Measurements from ENCODE around the gene AACS. TPM values are rescaled to one million over a fixed set of nuclear protein-coding genes. Genes with fewer than 3 reads are reported as not detected.
A peak's percentile ranks its signal among the peaks of the same experiment; 100 is the strongest.

Gene AACS
- total RNA-seq, 1 experiment from 2014 or later = 20.1 TPM

GRCh38 chr12:125187780-125188741, 122.8 kb downstream of the AACS start:
- peak; percentile 26 for DNase-seq (ENCODE audit: low spot score)
- intact Hi-C loops (cut with micrococcal nuclease; ENCODE audit: unreplicated experiment) = loop anchor here (10.0 kb wide), 2 partner anchors 587 to 877 kb away; no protein-coding TSS in a partner anchor
- H3K9me3 ChIP-seq (ENCODE audit: low read depth, low read length, poor library complexity, severe bottlenecking) = no peaks in the 10 kb centered on the region
- TSS peak; percentile 41 for BruUV-seq (replicated peaks)
- H3K4me3 ChIP-seq (ENCODE audit: low read depth, low read length, poor library complexity, severe bottlenecking) = peak overlapping the region; percentile 49
- ChIA-PET CTCF (no interaction called here), POLR2A (ENCODE audit: low non-redundant PET) (no interaction called here)
- no peak overlapping the region for H3K27ac ChIP-seq (ENCODE audit: low read depth, low read length, poor library complexity, severe bottlenecking)
- no peaks in the 10 kb centered on the region for H3K36me3 ChIP-seq (ENCODE audit: insufficient read depth, low read length, poor library complexity, severe bottlenecking)
- TF ChIP-seq, protein P1, sequence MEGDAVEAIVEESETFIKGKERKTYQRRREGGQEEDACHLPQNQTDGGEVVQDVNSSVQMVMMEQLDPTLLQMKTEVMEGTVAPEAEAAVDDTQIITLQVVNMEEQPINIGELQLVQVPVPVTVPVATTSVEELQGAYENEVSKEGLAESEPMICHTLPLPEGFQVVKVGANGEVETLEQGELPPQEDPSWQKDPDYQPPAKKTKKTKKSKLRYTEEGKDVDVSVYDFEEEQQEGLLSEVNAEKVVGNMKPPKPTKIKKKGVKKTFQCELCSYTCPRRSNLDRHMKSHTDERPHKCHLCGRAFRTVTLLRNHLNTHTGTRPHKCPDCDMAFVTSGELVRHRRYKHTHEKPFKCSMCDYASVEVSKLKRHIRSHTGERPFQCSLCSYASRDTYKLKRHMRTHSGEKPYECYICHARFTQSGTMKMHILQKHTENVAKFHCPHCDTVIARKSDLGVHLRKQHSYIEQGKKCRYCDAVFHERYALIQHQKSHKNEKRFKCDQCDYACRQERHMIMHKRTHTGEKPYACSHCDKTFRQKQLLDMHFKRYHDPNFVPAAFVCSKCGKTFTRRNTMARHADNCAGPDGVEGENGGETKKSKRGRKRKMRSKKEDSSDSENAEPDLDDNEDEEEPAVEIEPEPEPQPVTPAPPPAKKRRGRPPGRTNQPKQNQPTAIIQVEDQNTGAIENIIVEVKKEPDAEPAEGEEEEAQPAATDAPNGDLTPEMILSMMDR (conservative IDR thresholded peaks at IDR 0.05; ENCODE audit: low read depth, low read length) = no peak
- peak; percentile 40 for TF ChIP-seq EZH2 (IDR thresholded peaks at IDR 0.05; ENCODE audit: borderline replicate concordance, low read depth, low read length, poor library complexity, severe bottlenecking)
- H3K4me1 ChIP-seq (ENCODE audit: insufficient read depth, low read length, poor library complexity, severe bottlenecking) = peaks cover 42% of the 10 kb centered on the region
- peaks cover 34% of the 10 kb centered on the region for H3K27me3 ChIP-seq (replicated peaks; ENCODE audit: insufficient read depth, low read depth, low read length, poor library complexity)

GRCh38 chr12:125189015-125189414, 123.8 kb downstream of the AACS start:
- H3K27me3 ChIP-seq (replicated peaks; ENCODE audit: insufficient read depth, low read depth, low read length, poor library complexity) = peaks cover 34% of the 10 kb centered on the region
- no peaks in the 10 kb centered on the region for H3K36me3 ChIP-seq (ENCODE audit: insufficient read depth, low read length, poor library complexity, severe bottlenecking)
- CTCF ChIA-PET = no interaction called here
- no peak for TF ChIP-seq EZH2 (IDR thresholded peaks at IDR 0.05; ENCODE audit: borderline replicate concordance, low read depth, low read length, poor library complexity, severe bottlenecking)
- TF ChIP-seq, protein P1 (conservative IDR thresholded peaks at IDR 0.05; ENCODE audit: low read depth, low read length) = no peak
- intact Hi-C loops (cut with micrococcal nuclease; ENCODE audit: unreplicated experiment) = loop anchor here (10.0 kb wide), 2 partner anchors 586 to 876 kb away; no protein-coding TSS in a partner anchor
- H3K4me3 ChIP-seq (ENCODE audit: low read depth, low read length, poor library complexity, severe bottlenecking) = no peak overlapping the region
- H3K27ac ChIP-seq (ENCODE audit: low read depth, low read length, poor library complexity, severe bottlenecking) = no peak overlapping the region
- BruUV-seq (replicated peaks) = TSS peak; percentile 59
- no peak for DNase-seq (ENCODE audit: low spot score)
- H3K9me3 ChIP-seq (ENCODE audit: low read depth, low read length, poor library complexity, severe bottlenecking) = no peaks in the 10 kb centered on the region
- peaks cover 35% of the 10 kb centered on the region for H3K4me1 ChIP-seq (ENCODE audit: insufficient read depth, low read length, poor library complexity, severe bottlenecking)
- POLR2A ChIA-PET (ENCODE audit: low non-redundant PET) = interaction anchor here (0.5 kb wide), 1 partner anchor 22 kb away, joined by 4 read pairs; no protein-coding TSS in a partner anchor

DNA sequence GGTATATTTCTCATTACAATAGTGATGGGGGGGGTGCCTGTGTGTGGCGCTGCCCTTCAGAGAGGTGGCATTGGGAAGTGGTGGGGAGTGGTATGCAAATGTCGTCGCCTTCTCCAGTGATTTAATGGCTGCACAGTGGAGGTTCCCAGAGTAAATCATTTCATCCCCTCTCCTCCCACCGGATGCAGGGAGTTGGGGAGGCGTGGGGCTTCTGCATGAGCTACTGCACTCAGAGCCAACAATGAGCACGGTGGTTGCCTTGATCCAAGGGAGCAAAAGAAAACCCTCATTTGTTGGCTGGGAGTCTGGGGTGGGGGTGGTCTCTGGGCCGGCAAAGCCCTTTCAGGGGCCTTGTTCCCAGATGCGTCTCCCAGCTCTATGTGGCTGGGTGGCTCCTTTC, 124.3 kb downstream of the AACS start:
- ChIA-PET CTCF (no interaction called here), POLR2A (ENCODE audit: low non-redundant PET) (interaction anchor here (0.5 kb wide), 1 partner anchor 21 kb away, joined by 4 read pairs; no protein-coding TSS in a partner anchor)
- Histone ChIP-seq H3K27ac (ENCODE audit: low read depth, low read length, poor library complexity, severe bottlenecking) (no peak overlapping the region), H3K4me3 (ENCODE audit: low read depth, low read length, poor library complexity, severe bottlenecking) (no peak overlapping the region), H3K4me1 (ENCODE audit: insufficient read depth, low read length, poor library complexity, severe bottlenecking) (peaks cover 35% of the 10 kb centered on the region), H3K27me3 (replicated peaks; ENCODE audit: insufficient read depth, low read depth, low read length, poor library complexity) (peaks cover 34% of the 10 kb centered on the region), H3K9me3 (ENCODE audit: low read depth, low read length, poor library complexity, severe bottlenecking) (no peaks in the 10 kb centered on the region), H3K36me3 (ENCODE audit: insufficient read depth, low read length, poor library complexity, severe bottlenecking) (no peaks in the 10 kb centered on the region)
- TF ChIP-seq, protein P1 (conservative IDR thresholded peaks at IDR 0.05; ENCODE audit: low read depth, low read length) = no peak
- TF ChIP-seq EZH2 (IDR thresholded peaks at IDR 0.05; ENCODE audit: borderline replicate concordance, low read depth, low read length, poor library complexity, severe bottlenecking) = no peak
- BruUV-seq (replicated peaks) = no TSS peak
- intact Hi-C loops (cut with micrococcal nuclease; ENCODE audit: unreplicated experiment) = loop anchor here (10.0 kb wide), 2 partner anchors 585 to 875 kb away; no protein-coding TSS in a partner anchor
- DNase-seq (ENCODE audit: low spot score) = no peak
